ENCODE measurements around the gene CAPZA2.

The CAPZA2 gene

GRCh38 chr7:116902867-116903266, 40.5 kb downstream of the CAPZA2 start:
- H3K9me3 ChIP-seq (ENCODE audit: low read length): peaks cover 3% of the 10 kb centered on the region
- H3K36me3 ChIP-seq (ENCODE audit: insufficient read depth, low read length): peaks cover 50% of the 10 kb centered on the region
- peaks cover 9% of the 10 kb centered on the region for H3K4me1 ChIP-seq (ENCODE audit: insufficient read depth, low read length)
- no peak overlapping the region for H2AFZ ChIP-seq (ENCODE audit: low read depth, low read length)
- H3K4me3 ChIP-seq (ENCODE audit: low read length): no peak overlapping the region
- H3K27me3 ChIP-seq (ENCODE audit: insufficient read depth, low read length): no peaks in the 10 kb centered on the region

- peaks cover 48% of the 10 kb centered on the region for H3K36me3 ChIP-seq (ENCODE audit: insufficient read depth, low read length)
These were observed 44.0 kb downstream of the CAPZA2 start for GRCh38 chr7:116906391-116906790.

GRCh38 chr7:116910383-116910782, 48.0 kb downstream of the CAPZA2 start:
- Histone ChIP-seq H3K4me1 (ENCODE audit: insufficient read depth, low read length) (peaks cover 4% of the 10 kb centered on the region), H3K36me3 (ENCODE audit: insufficient read depth, low read length) (peaks cover 69% of the 10 kb centered on the region), H2AFZ (ENCODE audit: low read depth, low read length) (no peak overlapping the region)

More at GRCh38 chr7:116906391-116906790, 44.0 kb downstream of the CAPZA2 start:
- Histone ChIP-seq H3K9me3 (ENCODE audit: low read length) (peaks cover 2% of the 10 kb centered on the region), H3K27me3 (ENCODE audit: insufficient read depth, low read length) (no peaks in the 10 kb centered on the region), H2AFZ (ENCODE audit: low read depth, low read length) (no peak overlapping the region), H3K4me1 (ENCODE audit: insufficient read depth, low read length) (peaks cover 9% of the 10 kb centered on the region), H3K4me3 (ENCODE audit: low read length) (no peak overlapping the region)

GRCh38 chr7:116911801-116912200, 49.4 kb downstream of the CAPZA2 start:
- Histone ChIP-seq H3K27me3 (ENCODE audit: insufficient read depth, low read length) (no peaks in the 10 kb centered on the region), H3K36me3 (ENCODE audit: insufficient read depth, low read length) (peaks cover 73% of the 10 kb centered on the region), H3K4me3 (ENCODE audit: low read length) (no peak overlapping the region), H2AFZ (ENCODE audit: low read depth, low read length) (no peak overlapping the region), H3K9me3 (ENCODE audit: low read length) (peaks cover 9% of the 10 kb centered on the region), H3K4me1 (ENCODE audit: insufficient read depth, low read length) (no peaks in the 10 kb centered on the region)

More at GRCh38 chr7:116910383-116910782, 48.0 kb downstream of the CAPZA2 start:
- H3K9me3 ChIP-seq (ENCODE audit: low read length): peaks cover 9% of the 10 kb centered on the region
- H3K27me3 ChIP-seq (ENCODE audit: insufficient read depth, low read length): no peaks in the 10 kb centered on the region
- no peak overlapping the region for H3K4me3 ChIP-seq (ENCODE audit: low read length)

GRCh38 chr7:116912269-116912909, 50.0 kb downstream of the CAPZA2 start:
- Histone ChIP-seq H3K27me3 (ENCODE audit: insufficient read depth, low read length) (no peaks in the 10 kb centered on the region), H3K36me3 (ENCODE audit: insufficient read depth, low read length) (peaks cover 71% of the 10 kb centered on the region), H3K4me1 (ENCODE audit: insufficient read depth, low read length) (no peaks in the 10 kb centered on the region), H2AFZ (ENCODE audit: low read depth, low read length) (no peak overlapping the region), H3K4me3 (ENCODE audit: low read length) (no peak overlapping the region), H3K9me3 (ENCODE audit: low read length) (peaks cover 9% of the 10 kb centered on the region)

- Histone ChIP-seq H3K4me1 (ENCODE audit: insufficient read depth, low read length) (no peaks in the 10 kb centered on the region), H3K27me3 (ENCODE audit: insufficient read depth, low read length) (no peaks in the 10 kb centered on the region), H3K36me3 (ENCODE audit: insufficient read depth, low read length) (peaks cover 37% of the 10 kb centered on the region)
These were observed 56.3 kb downstream of the CAPZA2 start for GRCh38 chr7:116918704-116919103.

GRCh38 chr7:116920359-116920758, 58.0 kb downstream of the CAPZA2 start:
- Histone ChIP-seq H3K4me3 (ENCODE audit: low read length) (no peak overlapping the region), H2AFZ (ENCODE audit: low read depth, low read length) (no peak overlapping the region), H3K36me3 (ENCODE audit: insufficient read depth, low read length) (peaks cover 26% of the 10 kb centered on the region), H3K27me3 (ENCODE audit: insufficient read depth, low read length) (no peaks in the 10 kb centered on the region), H3K9me3 (ENCODE audit: low read length) (no peaks in the 10 kb centered on the region), H3K4me1 (ENCODE audit: insufficient read depth, low read length) (no peaks in the 10 kb centered on the region)

More at GRCh38 chr7:116918704-116919103, 56.3 kb downstream of the CAPZA2 start:
- no peak overlapping the region for H3K4me3 ChIP-seq (ENCODE audit: low read length)
- no peaks in the 10 kb centered on the region for H3K9me3 ChIP-seq (ENCODE audit: low read length)
- H2AFZ ChIP-seq (ENCODE audit: low read depth, low read length): no peak overlapping the region

- Histone ChIP-seq H2AFZ (ENCODE audit: low read depth, low read length) (no peak overlapping the region), H3K27me3 (ENCODE audit: insufficient read depth, low read length) (no peaks in the 10 kb centered on the region), H3K4me1 (ENCODE audit: insufficient read depth, low read length) (no peaks in the 10 kb centered on the region), H3K36me3 (ENCODE audit: insufficient read depth, low read length) (peaks cover 10% of the 10 kb centered on the region), H3K9me3 (ENCODE audit: low read length) (no peaks in the 10 kb centered on the region), H3K4me3 (ENCODE audit: low read length) (no peak overlapping the region)
These were observed 60.2 kb downstream of the CAPZA2 start for GRCh38 chr7:116922545-116922944.

- no peaks in the 10 kb centered on the region for H3K4me1 ChIP-seq (ENCODE audit: insufficient read depth, low read length)
- H3K9me3 ChIP-seq (ENCODE audit: low read length): no peaks in the 10 kb centered on the region
- H3K27me3 ChIP-seq (ENCODE audit: insufficient read depth, low read length): no peaks in the 10 kb centered on the region
- no peaks in the 10 kb centered on the region for H3K36me3 ChIP-seq (ENCODE audit: insufficient read depth, low read length)
- H2AFZ ChIP-seq (ENCODE audit: low read depth, low read length): no peak overlapping the region
- H3K4me3 ChIP-seq (ENCODE audit: low read length): no peak overlapping the region
These were observed 62.4 kb downstream of the CAPZA2 start for GRCh38 chr7:116924741-116925140.

- Histone ChIP-seq H2AFZ (ENCODE audit: low read depth, low read length) (no peak overlapping the region), H3K36me3 (ENCODE audit: insufficient read depth, low read length) (no peaks in the 10 kb centered on the region), H3K9me3 (ENCODE audit: low read length) (no peaks in the 10 kb centered on the region), H3K4me1 (ENCODE audit: insufficient read depth, low read length) (peaks cover 1% of the 10 kb centered on the region), H3K27me3 (ENCODE audit: insufficient read depth, low read length) (no peaks in the 10 kb centered on the region), H3K4me3 (ENCODE audit: low read length) (no peak overlapping the region)
These were observed 66.6 kb downstream of the CAPZA2 start for GRCh38 chr7:116929021-116929420.

- Histone ChIP-seq H2AFZ (ENCODE audit: low read depth, low read length) (no peak overlapping the region), H3K9me3 (ENCODE audit: low read length) (no peaks in the 10 kb centered on the region), H3K4me3 (ENCODE audit: low read length) (no peak overlapping the region), H3K4me1 (ENCODE audit: insufficient read depth, low read length) (peaks cover 3% of the 10 kb centered on the region), H3K36me3 (ENCODE audit: insufficient read depth, low read length) (no peaks in the 10 kb centered on the region), H3K27me3 (ENCODE audit: insufficient read depth, low read length) (no peaks in the 10 kb centered on the region)
These were observed 67.8 kb downstream of the CAPZA2 start for GRCh38 chr7:116929914-116930913.

- H3K9me3 ChIP-seq (ENCODE audit: low read length): no peaks in the 10 kb centered on the region
- peaks cover 3% of the 10 kb centered on the region for H3K4me1 ChIP-seq (ENCODE audit: insufficient read depth, low read length)
- H2AFZ ChIP-seq (ENCODE audit: low read depth, low read length): no peak overlapping the region
- H3K4me3 ChIP-seq (ENCODE audit: low read length): no peak overlapping the region
- H3K36me3 ChIP-seq (ENCODE audit: insufficient read depth, low read length): no peaks in the 10 kb centered on the region
- H3K27me3 ChIP-seq (ENCODE audit: insufficient read depth, low read length): no peaks in the 10 kb centered on the region
These were observed 70.2 kb downstream of the CAPZA2 start for GRCh38 chr7:116932566-116932965.

- no peaks in the 10 kb centered on the region for H3K27me3 ChIP-seq (ENCODE audit: insufficient read depth, low read length)
- no peak overlapping the region for H2AFZ ChIP-seq (ENCODE audit: low read depth, low read length)
- H3K36me3 ChIP-seq (ENCODE audit: insufficient read depth, low read length): no peaks in the 10 kb centered on the region
- H3K9me3 ChIP-seq (ENCODE audit: low read length): no peaks in the 10 kb centered on the region
- H3K4me1 ChIP-seq (ENCODE audit: insufficient read depth, low read length): peaks cover 3% of the 10 kb centered on the region
- H3K4me3 ChIP-seq (ENCODE audit: low read length): no peak overlapping the region
These were observed 71.1 kb downstream of the CAPZA2 start for GRCh38 chr7:116933465-116933864.

Data from neuron (in vitro differentiated cells).